T follicular helper cell (primary cell): ENCODE data around the gene COTL1.
"Not testable (repeated sequence)": the region's sequence is repeated elsewhere in the genome, so short reads cannot be mapped to it uniquely, and the experiment has no call there.

Source experiments
- DNase-seq: peaks from one replicate; pipeline ENCODE4 v3.0.0-alpha.2; 2020; ENCODE audit warnings: low read depth

COTL1 gene

DNA sequence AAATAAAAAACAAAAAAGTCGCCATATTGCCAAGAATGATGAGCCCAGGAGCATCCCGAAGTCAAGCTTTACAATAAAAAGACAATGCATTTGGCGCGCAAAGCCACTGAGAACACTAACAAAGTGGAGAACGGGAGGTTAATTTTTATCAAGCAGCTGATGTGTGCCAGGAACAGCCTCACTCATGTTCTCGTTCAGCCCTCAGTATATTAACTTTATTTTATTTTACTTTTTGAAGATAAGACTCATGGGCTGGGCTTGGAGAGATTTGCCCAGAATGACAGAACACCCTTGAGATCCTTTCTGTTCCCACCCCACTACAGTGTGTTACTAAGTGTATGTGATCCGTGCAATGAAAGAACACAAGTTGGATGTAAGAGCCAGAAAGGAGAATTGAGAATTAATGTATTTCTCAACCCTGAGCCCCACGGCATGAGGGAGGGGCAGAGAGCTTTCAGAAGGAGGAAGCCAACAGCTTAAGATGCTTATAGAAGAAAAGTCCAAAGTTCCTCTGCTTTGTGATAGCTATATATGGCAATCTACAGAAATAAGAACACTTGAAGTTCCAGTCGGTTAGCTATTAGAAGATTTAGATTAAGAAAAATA lies 48.4 kb downstream of the COTL1 start:
- DNase-seq = no peak

DNA sequence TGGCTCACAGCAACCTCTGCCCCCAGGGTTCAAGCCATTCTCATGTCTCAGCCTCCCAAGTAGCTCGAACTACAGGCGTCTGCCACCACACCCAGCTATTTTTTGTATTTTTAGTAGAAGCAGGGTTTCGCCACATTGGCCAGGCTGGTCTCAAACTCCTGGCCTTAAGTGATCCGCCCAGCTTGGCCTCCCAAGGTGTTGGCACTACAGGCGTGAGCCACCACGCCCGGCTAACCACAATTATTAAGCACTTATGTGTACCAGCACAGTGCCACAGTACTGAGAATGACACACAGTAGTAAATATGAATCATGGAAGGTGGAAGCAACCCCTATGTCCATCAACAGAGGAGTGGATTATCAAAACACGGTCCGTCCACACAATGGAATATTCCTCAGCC lies 49.8 kb downstream of the COTL1 start:
- DNase-seq = no peak

GRCh38 chr16:84567286-84567962 lies 50.5 kb downstream of the COTL1 start:
- DNase-seq = no peak

DNA sequence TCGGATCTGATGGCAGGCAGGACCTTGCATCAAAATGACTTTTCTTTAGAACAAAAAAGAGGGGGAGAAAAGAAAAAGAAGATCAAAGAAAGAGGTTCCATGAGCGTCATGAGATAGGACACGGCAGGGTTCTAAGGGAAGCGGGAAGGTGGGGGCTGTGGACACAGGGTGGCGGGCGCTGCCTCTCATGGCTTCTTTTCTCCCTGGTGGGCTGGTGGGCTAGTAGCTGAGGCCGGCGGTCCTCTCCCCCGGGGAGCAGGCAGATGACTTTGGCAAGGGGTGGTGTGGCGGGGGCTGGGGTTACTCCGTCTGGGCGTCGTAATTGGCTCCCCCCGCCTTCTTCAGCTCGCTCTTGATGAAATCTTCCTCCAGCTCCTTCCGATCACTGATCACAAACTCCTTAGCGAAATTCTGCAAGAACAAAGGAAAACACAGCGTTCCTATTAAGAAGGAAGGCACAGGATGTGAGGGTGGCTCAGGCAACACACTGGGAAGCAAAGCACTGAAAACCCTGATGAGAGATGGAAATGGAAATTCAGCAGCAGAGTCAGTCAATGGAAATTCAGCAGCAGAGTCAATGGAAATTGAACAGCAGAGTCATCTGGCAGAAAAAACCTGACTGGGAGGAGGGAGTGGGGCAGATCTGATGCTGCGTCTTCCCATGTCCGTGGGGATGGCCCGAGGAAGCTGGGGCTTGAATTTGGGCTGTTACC lies 51.2 kb downstream of the COTL1 start:
- DNase-seq = no peak

DNA sequence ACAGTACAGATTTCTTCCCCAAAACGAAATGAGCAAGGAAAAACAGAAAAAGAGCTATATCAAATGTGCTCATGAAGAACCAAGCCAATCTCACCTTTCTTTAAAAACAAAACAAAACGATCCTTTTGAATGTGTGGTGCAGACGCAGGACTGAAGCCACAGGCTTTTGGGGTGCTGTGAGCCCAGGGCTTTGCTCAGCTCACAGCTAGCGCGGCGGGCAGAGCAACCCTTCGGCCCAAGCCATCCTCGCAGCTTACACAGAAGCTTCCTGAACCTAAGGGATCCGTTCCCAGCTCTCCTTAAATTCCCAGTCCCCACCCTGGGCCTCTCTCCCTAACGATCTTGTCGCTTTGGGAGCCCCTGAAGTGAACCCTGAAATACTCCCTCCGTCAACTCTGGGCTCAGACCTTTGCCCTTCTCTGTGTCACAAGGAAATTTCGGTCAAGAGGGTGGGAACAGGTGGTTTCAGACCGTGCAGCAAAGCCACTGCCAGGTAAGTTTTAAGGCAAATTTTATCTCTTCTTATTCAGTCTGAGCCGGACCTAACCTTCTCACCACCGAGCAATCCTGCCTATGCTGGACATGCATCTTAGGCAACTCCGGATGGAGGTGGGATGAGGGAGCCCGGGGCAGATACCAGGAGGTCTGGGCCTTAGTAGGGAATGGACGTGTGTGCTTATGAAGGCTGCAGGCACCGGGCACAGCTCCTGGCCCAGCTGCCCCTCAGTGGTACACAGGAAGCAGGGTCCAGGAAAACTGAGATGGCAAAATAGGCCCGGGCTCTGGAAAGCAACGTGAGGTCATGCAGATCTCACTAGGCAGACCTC lies 52.0 kb downstream of the COTL1 start:
- no peak for DNase-seq

DNA sequence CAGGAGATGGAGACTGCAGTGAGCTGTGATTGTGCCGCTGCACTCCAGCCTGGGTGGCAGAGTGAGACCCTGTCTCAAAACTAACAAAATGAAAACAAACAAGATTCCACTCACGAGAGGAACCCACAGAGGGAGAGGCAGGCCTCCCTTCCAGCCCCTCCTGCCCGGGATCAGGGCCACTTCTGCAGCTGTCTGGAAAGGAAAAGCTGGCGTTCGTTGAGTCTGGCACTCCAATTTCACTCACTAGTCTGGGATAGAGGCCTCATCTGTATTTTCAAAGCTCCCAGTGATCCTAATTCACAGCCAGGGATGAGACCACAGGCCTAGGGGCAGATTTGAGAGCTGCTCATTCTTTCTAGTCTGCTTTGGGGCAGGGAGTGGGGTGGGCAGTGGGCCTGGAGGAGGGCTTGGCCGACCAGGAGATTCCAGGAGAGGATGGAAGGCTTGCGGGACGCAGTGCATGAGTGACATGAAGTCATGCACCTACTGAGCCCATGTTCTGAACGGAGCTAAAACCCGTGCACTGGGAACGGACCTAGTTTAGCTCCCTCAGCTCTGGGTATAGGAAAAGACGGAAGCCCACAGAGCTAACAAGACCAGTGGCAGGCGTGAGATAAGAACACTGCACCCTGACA lies 54.0 kb downstream of the COTL1 start:
- no peak for DNase-seq

GRCh38 chr16:84563064-84563715 lies 54.7 kb downstream of the COTL1 start:
- no peak for DNase-seq

DNA sequence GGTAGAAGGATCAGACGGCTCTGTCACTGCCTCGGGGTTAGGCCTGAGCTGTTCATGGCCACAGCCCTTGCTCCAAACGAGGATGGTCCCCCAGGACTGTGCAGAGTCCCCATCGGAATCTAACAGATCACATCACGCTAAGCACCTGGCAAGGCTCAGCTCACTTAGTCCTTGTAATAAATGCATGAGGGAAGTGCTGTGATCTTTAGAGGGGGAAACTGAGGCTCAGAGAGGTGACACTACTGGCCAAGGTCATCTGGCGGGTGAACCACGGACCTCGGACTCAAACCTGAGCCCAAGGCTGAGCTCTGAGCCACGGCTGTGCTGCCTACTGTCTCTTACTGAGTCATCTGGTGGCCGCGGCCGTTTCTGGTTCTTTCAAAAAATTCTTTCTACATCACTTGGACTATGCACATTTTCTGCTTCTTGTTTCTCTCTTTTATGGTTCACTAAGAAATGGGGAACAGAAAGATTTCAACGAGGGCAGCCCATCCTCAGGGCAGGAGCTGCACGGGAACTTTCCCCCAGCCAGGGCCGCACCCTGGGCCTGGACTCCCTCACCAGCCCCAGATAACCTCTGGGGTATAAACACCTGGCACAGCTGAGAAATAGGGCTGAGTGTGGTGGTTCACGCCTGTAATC lies 55.6 kb downstream of the COTL1 start:
- no peak for DNase-seq

DNA sequence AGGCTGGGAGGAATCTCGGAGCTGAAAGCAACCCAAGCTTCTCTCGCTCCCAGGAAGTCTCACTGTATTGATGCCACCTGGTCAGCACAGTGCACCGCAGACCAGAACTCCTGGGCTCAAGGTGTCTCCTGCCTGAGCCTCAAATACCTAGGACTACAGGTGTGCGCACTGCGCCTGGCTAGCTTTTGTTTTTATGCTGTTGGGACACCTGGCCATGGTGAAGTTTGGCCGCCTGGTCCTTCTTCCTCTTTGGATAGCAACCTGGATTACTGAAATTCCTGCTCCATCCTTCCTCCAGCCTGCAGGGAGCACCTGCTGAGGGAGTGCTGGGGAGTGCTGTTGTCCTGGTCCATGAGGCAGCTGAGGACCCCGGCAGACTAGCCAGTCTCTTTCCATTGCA lies 56.6 kb downstream of the COTL1 start:
- no peak for DNase-seq

GRCh38 chr16:84560269-84560668 lies 57.6 kb downstream of the COTL1 start:
- DNase-seq = no peak

DNA sequence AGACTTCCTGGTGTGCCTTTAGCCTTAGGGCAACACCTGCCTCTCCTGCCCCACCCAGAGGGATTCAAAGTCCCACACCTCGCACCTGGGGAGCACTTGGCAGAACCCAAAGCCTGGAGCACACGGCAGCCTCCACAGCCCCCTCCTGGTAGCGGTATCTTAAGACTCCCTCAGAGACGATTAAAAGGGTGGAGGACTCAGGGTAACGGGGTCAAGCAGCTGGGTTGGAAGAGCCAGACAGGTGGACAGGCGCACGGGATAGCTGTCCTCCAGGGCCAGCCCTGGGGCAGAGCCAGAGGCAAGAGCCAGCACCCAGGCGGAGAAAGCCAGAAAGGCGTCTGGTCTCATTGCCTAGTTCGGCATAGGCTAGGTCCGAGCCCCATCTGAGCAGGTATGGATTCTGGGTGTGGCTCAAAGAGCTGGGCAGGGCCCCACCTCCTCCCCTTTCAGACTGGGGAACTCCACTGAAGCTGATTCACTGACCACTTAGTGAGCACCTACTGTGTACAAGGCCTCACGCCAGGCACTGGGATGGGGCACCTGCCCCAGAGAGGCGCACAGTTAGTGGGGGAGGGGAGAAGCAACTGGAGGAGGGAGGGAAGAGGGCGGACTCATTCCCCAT lies 58.5 kb downstream of the COTL1 start:
- DNase-seq = no peak

- DNase-seq = not testable (repeated sequence)
Measured at GRCh38 chr16:84558850-84559249, 59.0 kb downstream of the COTL1 start.

GRCh38 chr16:84557504-84557903 lies 60.4 kb downstream of the COTL1 start:
- no peak for DNase-seq

GRCh38 chr16:84557059-84557458 lies 60.8 kb downstream of the COTL1 start:
- no peak for DNase-seq

GRCh38 chr16:84555418-84556196 lies 62.3 kb downstream of the COTL1 start:
- DNase-seq = no peak

DNA sequence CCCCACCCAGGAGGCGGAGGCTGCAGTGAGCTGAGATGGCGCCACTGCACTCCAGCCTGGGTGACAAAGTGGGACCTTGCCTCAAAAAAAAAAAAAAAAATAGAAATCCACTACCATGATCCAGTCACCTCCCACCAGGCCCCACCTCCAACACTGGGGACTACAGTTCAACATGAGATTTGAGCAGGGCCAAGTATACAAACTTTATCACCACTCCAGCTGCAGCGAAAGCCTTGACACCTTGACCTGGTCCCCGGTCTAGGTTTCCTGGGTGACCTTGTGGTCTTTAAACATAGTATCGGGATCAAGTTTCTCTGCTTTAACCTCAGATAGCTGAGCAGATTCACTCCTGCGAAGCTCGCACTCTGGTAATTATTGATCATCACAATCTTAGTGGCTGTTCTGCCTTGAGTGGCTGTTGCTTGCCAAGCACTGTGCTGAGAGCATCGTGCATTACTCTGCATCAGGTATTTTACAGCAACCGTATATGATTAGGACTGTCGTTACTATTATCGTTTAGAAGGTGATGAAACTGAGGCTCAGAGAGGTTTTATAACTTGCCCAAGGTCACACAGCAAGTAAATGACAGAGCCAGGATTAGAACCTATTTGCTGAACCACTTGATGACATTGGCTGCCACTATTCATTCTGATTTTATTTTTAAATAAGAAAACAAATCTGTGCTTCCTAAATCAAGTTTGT lies 63.1 kb downstream of the COTL1 start:
- DNase-seq = no peak

DNA sequence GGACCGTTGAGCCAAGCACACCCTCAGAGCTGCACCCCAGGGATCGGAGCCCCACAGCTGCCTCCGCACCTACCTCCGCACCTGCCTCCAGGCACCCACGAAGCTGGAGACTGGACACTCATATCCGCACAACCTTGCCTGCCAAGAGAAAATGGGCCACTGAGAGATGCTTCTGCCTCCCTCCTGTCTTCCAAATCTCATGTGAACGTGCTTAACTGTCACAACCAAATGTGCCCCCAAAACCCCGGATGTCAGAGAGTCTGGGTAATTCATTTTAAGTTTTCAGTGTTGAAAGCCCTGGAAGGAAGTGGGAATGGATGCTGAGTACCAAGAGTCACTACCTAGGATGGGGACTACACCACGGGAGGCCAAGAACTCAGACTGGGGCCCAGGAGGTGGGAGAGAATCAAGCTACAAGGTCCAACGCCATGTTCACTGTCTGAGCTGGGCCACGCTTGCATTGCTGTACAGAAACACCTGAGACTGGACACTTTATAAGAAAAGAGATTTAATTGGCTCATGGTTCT lies 63.9 kb downstream of the COTL1 start:
- peak; percentile 46 for DNase-seq

DNA sequence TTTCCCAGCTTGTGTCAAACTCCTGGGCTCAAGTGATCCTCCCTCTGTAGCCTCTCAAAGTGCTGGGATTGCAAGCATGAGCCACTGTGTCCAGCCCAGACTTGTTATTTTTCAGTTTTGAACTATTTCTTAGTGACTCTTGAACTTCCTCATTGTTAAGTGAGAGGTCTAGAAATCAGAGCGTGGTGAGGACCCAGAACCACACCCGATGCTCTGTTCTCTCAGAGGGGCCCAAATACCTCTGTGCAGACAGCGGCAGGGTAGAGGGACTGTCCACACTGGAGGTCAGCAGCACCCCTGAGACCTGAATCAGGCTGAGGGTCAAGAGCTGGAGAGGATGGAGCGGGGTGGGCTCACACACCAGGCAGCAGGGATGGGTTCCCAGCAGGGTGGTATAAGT lies 65.7 kb downstream of the COTL1 start:
- DNase-seq = no peak

DNA sequence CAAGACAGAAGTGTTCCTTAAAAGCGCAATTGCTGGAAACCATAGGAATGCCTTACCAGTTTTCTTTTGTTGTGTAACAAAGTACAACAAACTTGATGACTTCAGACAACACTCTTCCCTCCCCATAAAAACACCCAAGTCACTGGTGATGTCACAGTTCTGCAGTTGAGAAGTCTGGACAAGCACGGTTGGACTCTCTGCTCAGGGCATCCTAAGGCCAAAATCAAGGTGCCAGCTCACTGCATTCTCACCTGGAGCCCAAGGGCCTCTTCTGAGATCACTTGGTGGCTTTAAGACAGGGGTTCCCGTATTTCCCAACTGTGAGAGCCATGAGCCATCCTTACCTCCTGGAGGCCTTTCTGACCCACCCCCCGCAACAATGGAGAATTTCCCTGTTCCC lies 67.8 kb downstream of the COTL1 start:
- DNase-seq = no peak
